WTC11 (cell line): ENCODE data around the gene MID1IP1. TPM values are rescaled to one million over a fixed set of nuclear protein-coding genes. Genes with fewer than 3 reads are reported as not detected.
A peak's percentile ranks its signal among the peaks of the same experiment; 100 is the strongest.

Experiments
- AFF4 ChIP-seq: sonication (generic); formaldehyde crosslinking; IDR thresholded peaks from 2 replicates; pipeline ENCODE4 v1.8.1; 2023; ENCODE audit warnings: mild to moderate bottlenecking, missing genetic modification reagents, borderline replicate concordance
- AR ChIP-seq: fragments of 250-450 bp; sonication (Bioruptor Pico); IDR thresholded peaks from 2 replicates; pipeline ENCODE4 v1.9.0; 2021; ENCODE audit warnings: mild to moderate bottlenecking
- ARID4B ChIP-seq: sonication (generic); formaldehyde crosslinking; IDR thresholded peaks from 2 replicates; pipeline ENCODE4 v1.8.0; 2023; ENCODE audit warnings: missing genetic modification reagents, mild to moderate bottlenecking, borderline replicate concordance
- ELF4 ChIP-seq: sonication (generic); formaldehyde crosslinking; IDR thresholded peaks from 2 replicates; pipeline ENCODE4 v1.8.1; 2022; ENCODE audit warnings: low read depth, mild to moderate bottlenecking, moderate library complexity, missing genetic modification reagents
- ESRRA ChIP-seq: sonication (generic); formaldehyde crosslinking; IDR thresholded peaks from 2 replicates; pipeline ENCODE4 v1.8.1; 2022; ENCODE audit warnings: mild to moderate bottlenecking, missing genetic modification reagents, borderline replicate concordance
- ETV6 ChIP-seq: sonication (generic); formaldehyde crosslinking; IDR thresholded peaks from 2 replicates; pipeline ENCODE4 v1.8.1; 2022; ENCODE audit warnings: mild to moderate bottlenecking, missing genetic modification reagents
- FOXJ3 ChIP-seq: sonication (generic); formaldehyde crosslinking; IDR thresholded peaks from 2 replicates; pipeline ENCODE4 v1.9.0; 2021; ENCODE audit warnings: missing genetic modification reagents, mild to moderate bottlenecking, borderline replicate concordance
- GTF2I ChIP-seq: fragments of 250-450 bp; sonication (Bioruptor Pico); conservative IDR thresholded peaks from 2 replicates; pipeline ENCODE4 v1.4.0; 2021; ENCODE audit warnings: mild to moderate bottlenecking
- HMGA2 ChIP-seq: fragments of 250-450 bp; sonication (Bioruptor Pico); IDR thresholded peaks from 2 replicates; pipeline ENCODE4 v1.4.0; 2021; ENCODE audit warnings: mild to moderate bottlenecking, moderate library complexity
- JAZF1 ChIP-seq: fragments of 250-450 bp; sonication (Bioruptor Pico); IDR thresholded peaks from 2 replicates; pipeline ENCODE4 v1.9.0; 2021; ENCODE audit warnings: moderate library complexity, mild to moderate bottlenecking, inconsistent platforms
- MLX ChIP-seq: sonication (generic); formaldehyde crosslinking; IDR thresholded peaks from 2 replicates; pipeline ENCODE4 v1.8.1; 2023; ENCODE audit warnings: mild to moderate bottlenecking, missing genetic modification reagents, moderate library complexity
- NFATC4 ChIP-seq: fragments of 250-450 bp; sonication (Bioruptor Pico); IDR thresholded peaks from 2 replicates; pipeline ENCODE4 v1.9.0; 2021; ENCODE audit warnings: mild to moderate bottlenecking
- OVOL2 ChIP-seq: fragments of 250-450 bp; sonication (Bioruptor Pico); IDR thresholded peaks from 2 replicates; pipeline ENCODE4 v1.9.0; 2021; ENCODE audit warnings: mild to moderate bottlenecking, borderline replicate concordance
- PRDM15 ChIP-seq: sonication (generic); formaldehyde crosslinking; IDR thresholded peaks from 2 replicates; pipeline ENCODE4 v1.8.0; 2022; ENCODE audit warnings: missing genetic modification reagents
- PRRX2 ChIP-seq: fragments of 250-450 bp; sonication (Bioruptor Pico); IDR thresholded peaks from 2 replicates; pipeline ENCODE4 v1.8.0; 2021; ENCODE audit warnings: mild to moderate bottlenecking
- RELA ChIP-seq: sonication (generic); formaldehyde crosslinking; IDR thresholded peaks from 2 replicates; pipeline ENCODE4 v1.8.1; 2022; ENCODE audit warnings: missing genetic modification reagents, mild to moderate bottlenecking, borderline replicate concordance
- SP1 ChIP-seq: sonication (generic); formaldehyde crosslinking; conservative IDR thresholded peaks from 2 replicates; pipeline ENCODE4 v1.8.1; 2022; ENCODE audit warnings: missing genetic modification reagents
- TEAD1 ChIP-seq: sonication (generic); formaldehyde crosslinking; IDR thresholded peaks from 2 replicates; pipeline ENCODE4 v1.8.0; 2022; ENCODE audit warnings: mild to moderate bottlenecking, missing genetic modification reagents
- ZBTB43 ChIP-seq: sonication (generic); formaldehyde crosslinking; IDR thresholded peaks from 2 replicates; pipeline ENCODE4 v1.8.1; 2023; ENCODE audit warnings: mild to moderate bottlenecking, missing genetic modification reagents
- ZNF121 ChIP-seq: sonication (generic); formaldehyde crosslinking; IDR thresholded peaks from 2 replicates; pipeline ENCODE4 v1.8.0; 2023; ENCODE audit warnings: missing genetic modification reagents
- ZNF232 ChIP-seq: sonication (generic); formaldehyde crosslinking; IDR thresholded peaks from 2 replicates; pipeline ENCODE4 v1.8.0; 2022; ENCODE audit warnings: mild to moderate bottlenecking, missing genetic modification reagents
- total RNA-seq: library from RNA; stranded (reverse); gene quantifications from 3 replicates; pipeline ENCODE4 v1.2.3, GENCODE V29; 2021

MID1IP1 gene
- total RNA-seq, 1 experiment from 2014 or later = 118 TPM

GRCh38 chrX:38803588-38804431, 2.6 kb downstream of the MID1IP1 start (continued):
- TF ChIP-seq AFF4 (CRISPR knock-in tag) (peak; percentile 93), NFATC4 (CRISPR knock-in tag) (peak; percentile 29; the same call in 1 of the 2 replicates), ARID4B (CRISPR knock-in tag) (no peak; the same call in 1 of the 2 replicates), JAZF1 (CRISPR knock-in tag) (no peak), PRDM15 (CRISPR knock-in tag) (no peak), ESRRA (CRISPR knock-in tag) (peak; percentile 53; the same call in 1 of the 2 replicates), GTF2I (CRISPR knock-in tag) (no peak), ELF4 (CRISPR knock-in tag) (peak; percentile 18; the same call in 1 of the 2 replicates), ZNF121 (CRISPR knock-in tag) (0 out of 2 replicates have a peak, but pooled peaks have one; percentile 6), FOXJ3 (CRISPR knock-in tag) (no peak), ZNF232 (peak; percentile 30; the same call in 1 of the 2 replicates), MLX (no peak), ETV6 (0 out of 2 replicates have a peak, but pooled peaks have one; percentile 18), RELA (CRISPR knock-in tag) (no peak), TEAD1 (0 out of 2 replicates have a peak, but pooled peaks have one; percentile 20), AR (CRISPR knock-in tag) (no peak), PRRX2 (CRISPR knock-in tag) (0 out of 2 replicates have a peak, but pooled peaks have one; percentile 44), ZBTB43 (0 out of 2 replicates have a peak, but pooled peaks have one; percentile 26), SP1 (peak; percentile 64; the same call in 1 of the 2 replicates), OVOL2 (no peak), HMGA2 (CRISPR knock-in tag) (no peak)
